ENCODE measurements around the gene CDC7. TPM values are rescaled to one million over a fixed set of nuclear protein-coding genes. Genes with fewer than 3 reads are reported as not detected.
A peak's percentile ranks its signal among the peaks of the same experiment; 100 is the strongest.

The CDC7 gene
- total RNA-seq, 2 donors from 2014 or later = 0.66 to 0.78 TPM

DNA sequence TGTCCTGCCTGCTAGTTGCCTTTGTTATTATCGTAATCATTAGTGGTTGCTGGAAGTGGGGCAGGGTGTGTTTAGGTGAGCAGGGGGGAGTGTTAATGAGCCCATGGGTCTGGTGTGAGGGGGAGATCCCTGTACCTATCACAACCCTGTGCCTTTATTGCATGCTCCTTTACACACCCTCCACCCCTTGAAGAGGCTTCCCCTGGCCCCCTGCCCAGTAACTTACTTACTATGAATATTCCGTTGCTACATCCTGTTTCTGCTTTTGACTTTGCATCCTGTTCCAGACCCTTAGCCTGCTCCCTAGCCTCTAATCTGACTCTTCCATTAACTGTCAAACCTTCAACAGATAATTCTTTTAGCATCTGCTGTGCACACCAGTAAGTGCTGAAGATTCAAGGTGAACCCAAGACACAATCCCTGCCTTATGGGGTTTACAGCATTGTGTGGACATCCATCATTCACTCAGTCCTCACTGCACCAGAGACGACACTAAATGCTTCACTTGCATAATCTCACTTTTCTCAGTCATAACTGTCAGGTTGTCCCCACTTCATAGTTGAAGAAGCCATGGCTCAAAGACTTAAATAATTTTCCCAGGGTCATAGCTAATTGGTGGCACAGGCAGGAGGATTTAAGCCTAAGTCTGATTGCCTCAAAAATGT lies 47.9 kb downstream of the CDC7 start:
- Histone ChIP-seq H3K4me3 (no peak overlapping the region), H3K9me3 (no peaks in the 10 kb centered on the region), H3K27me3 (no peaks in the 10 kb centered on the region), H3K27ac (no peak overlapping the region), H3K4me1 (no peaks in the 10 kb centered on the region), H3K36me3 (replicated peaks in 1 of 2; ENCODE audit: insufficient read depth in 1 of 2, low read depth in 2 of 2) (no peaks in the 10 kb centered on the region)
- no peak for DNase-seq
- TF ChIP-seq POLR2A (IDR thresholded peaks at IDR 0.05) (no peak), CTCF (IDR thresholded peaks at IDR 0.05) (no peak)
- no peak for ATAC-seq
- WGBS, 2 donors = 58 to 74% methylated on average over 3 of the region's 3 CpGs
- intact Hi-C loops (cut with DNase I) = no loop called here

- no peak overlapping the region for H3K4me3 ChIP-seq
- WGBS, 2 donors = 13 to 48% methylated on average over 2 of the region's 2 CpGs
- H3K36me3 ChIP-seq (replicated peaks in 1 of 2; ENCODE audit: insufficient read depth in 1 of 2, low read depth in 2 of 2) = no peaks in the 10 kb centered on the region
- no peak for TF ChIP-seq CTCF (IDR thresholded peaks at IDR 0.05)
- no peak for TF ChIP-seq POLR2A (IDR thresholded peaks at IDR 0.05)
- ATAC-seq (no peak), DNase-seq (no peak)
- H3K4me1 ChIP-seq = no peaks in the 10 kb centered on the region
- intact Hi-C loops (cut with DNase I) = no loop called here
- H3K27ac ChIP-seq = no peak overlapping the region
- no peaks in the 10 kb centered on the region for H3K9me3 ChIP-seq
- no peaks in the 10 kb centered on the region for H3K27me3 ChIP-seq
Observed at GRCh38 chr1:91549041-91549735, 48.5 kb downstream of the CDC7 start.

DNA sequence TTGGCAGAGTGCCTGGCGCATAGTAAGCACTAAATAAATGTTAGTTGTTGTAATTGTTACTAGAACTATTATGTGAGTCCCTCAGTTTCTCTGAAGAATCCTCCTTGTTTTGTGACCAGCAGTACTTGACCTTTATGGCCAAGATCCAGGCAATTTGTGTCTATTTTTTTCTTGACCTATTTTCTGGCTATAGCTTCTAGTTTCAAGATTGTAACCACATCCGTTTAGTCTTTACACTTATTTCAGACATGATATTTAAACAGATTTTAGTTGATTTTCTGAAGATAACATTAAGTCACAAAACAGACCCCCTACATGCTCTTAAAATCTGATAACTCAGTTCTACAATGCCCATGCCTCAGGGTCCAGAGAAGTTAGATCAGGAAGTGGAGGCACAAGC lies 50.3 kb downstream of the CDC7 start:
- Histone ChIP-seq H3K4me3 (no peak overlapping the region), H3K9me3 (no peaks in the 10 kb centered on the region), H3K4me1 (no peaks in the 10 kb centered on the region), H3K27me3 (no peaks in the 10 kb centered on the region), H3K27ac (no peak overlapping the region), H3K36me3 (replicated peaks in 1 of 2; ENCODE audit: insufficient read depth in 1 of 2, low read depth in 2 of 2) (no peaks in the 10 kb centered on the region)
- WGBS, 2 donors = 70 to 82% methylated on average over 2 of the region's 2 CpGs
- TF ChIP-seq CTCF (IDR thresholded peaks at IDR 0.05) (no peak), POLR2A (IDR thresholded peaks at IDR 0.05) (no peak)
- no peak for DNase-seq
- intact Hi-C loops (cut with DNase I) = no loop called here
- no peak for ATAC-seq

GRCh38 chr1:91552091-91552490 lies 51.4 kb downstream of the CDC7 start:
- DNase-seq (no peak), ATAC-seq (no peak)
- Histone ChIP-seq H3K36me3 (replicated peaks in 1 of 2; ENCODE audit: insufficient read depth in 1 of 2, low read depth in 2 of 2) (no peaks in the 10 kb centered on the region), H3K27me3 (no peaks in the 10 kb centered on the region), H3K9me3 (no peaks in the 10 kb centered on the region), H3K4me3 (no peak overlapping the region), H3K27ac (no peak overlapping the region), H3K4me1 (no peaks in the 10 kb centered on the region)
- TF ChIP-seq POLR2A (IDR thresholded peaks at IDR 0.05) = no peak
- TF ChIP-seq CTCF (IDR thresholded peaks at IDR 0.05) = no peak
- intact Hi-C loops (cut with DNase I) = no loop called here

DNA sequence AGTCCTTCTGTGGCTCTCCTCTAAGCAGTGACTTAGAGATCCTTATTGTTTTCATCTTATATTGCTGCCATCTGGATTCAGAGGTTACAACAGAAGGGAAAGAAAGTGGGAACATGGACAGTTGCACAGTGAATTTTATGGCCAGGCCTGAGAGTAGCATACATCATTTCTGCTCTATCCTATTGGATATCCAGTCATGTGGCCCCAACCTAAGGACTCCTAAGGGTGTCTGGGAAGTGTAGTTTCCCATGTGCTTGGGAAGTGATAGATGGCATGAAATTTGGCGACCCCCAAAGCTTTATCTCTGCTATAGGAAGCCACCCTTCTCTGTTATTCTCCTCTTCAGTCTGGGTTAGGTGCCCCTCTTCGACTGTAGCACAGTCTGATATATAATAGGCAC lies 51.9 kb downstream of the CDC7 start:
- no peaks in the 10 kb centered on the region for H3K36me3 ChIP-seq (replicated peaks in 1 of 2; ENCODE audit: insufficient read depth in 1 of 2, low read depth in 2 of 2)
- intact Hi-C loops (cut with DNase I) = no loop called here
- no peaks in the 10 kb centered on the region for H3K4me1 ChIP-seq
- peak overlapping the region in 1 of 4 donors; percentile 18 for H3K27ac ChIP-seq
- H3K27me3 ChIP-seq = no peaks in the 10 kb centered on the region
- WGBS, 2 donors = 61 to 72% methylated on average over 2 of the region's 2 CpGs
- no peaks in the 10 kb centered on the region for H3K9me3 ChIP-seq
- H3K4me3 ChIP-seq = no peak overlapping the region
- TF ChIP-seq CTCF (IDR thresholded peaks at IDR 0.05) (no peak), POLR2A (IDR thresholded peaks at IDR 0.05) (no peak)
- ATAC-seq (no peak), DNase-seq (no peak)
